ENCODE measurements around the gene ATG16L1.
"Not testable (repeated sequence)": the region's sequence is repeated elsewhere in the genome, so short reads cannot be mapped to it uniquely, and the experiment has no call there.

Gene ATG16L1

DNA sequence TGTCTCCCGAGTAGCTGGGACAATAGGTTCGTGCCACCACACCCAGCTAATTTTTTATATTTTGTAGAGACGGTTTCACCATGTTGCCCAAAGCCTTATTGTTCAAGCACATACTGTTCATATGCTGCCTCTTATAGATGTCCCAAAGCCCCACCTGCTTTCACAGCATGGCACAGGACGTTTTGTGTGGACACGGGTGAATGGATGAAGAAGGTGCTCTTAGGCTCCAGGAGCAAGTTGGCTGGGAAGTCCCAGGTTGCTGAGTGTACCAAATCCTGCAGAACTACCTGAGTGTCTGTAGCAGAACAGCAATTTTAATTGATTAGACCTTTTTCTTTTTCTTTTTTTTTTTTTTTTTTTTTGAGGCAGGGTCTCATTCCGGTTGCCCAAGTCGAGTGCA is 45.6 kb downstream of the ATG16L1 start:
- no peak for DNase-seq

DNA sequence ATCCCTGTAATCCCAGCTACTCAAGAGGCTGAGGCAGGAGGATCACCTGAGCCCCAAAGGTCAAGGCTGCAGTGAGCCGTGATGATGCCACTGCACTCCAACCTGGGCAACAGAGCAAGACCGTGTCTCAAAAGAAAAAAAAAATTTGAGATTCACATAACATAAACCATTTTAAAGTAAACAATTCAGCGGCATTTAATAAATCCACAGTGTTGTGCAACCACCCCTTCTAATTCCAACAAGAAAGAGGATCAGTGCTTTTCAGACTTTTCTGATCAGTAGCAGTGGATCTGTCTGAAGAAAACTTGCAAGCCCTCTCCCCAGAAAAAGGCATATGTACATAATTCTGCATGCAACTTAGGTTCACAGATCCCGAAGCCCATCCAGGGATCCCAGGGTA is 48.9 kb downstream of the ATG16L1 start:
- DNase-seq: no peak

DNA sequence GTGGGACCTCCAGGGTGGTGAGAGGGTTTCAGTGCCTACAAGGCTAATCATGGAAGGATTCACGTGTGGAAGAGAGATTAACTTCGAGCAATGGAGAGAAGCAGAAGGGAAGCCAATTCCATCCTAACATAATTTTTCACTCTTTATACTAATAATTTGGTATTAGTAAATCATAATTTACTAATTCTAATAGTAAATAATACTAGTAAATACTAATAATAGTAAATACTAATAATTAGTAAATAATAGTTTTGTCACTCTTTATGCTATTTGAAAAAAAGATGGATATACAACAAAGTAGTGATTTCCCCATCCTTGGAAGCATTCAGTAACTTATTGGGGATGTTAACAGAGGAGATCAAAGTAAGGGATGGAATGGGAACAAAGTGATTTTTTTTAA is 49.8 kb downstream of the ATG16L1 start:
- no peak for DNase-seq

DNA sequence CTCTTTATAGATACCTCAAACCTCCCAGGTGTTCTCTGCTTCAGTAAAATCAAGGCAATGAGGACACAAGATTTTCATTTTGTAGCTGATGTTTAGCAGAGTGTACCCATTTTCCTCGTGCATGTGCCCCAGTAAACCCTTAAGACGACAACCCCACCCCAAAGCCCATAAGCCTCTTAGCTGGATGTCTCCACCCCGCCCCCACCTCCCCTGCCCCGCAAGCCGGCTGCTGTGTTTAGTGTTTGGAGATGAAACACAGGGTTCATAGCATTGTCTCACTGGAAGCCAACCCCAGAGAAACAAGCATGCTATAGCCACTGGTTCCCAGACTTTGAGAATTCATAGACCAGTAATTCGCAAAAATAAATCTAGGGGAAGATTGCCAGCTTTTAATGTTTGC is 50.3 kb downstream of the ATG16L1 start:
- DNase-seq: no peak

DNA sequence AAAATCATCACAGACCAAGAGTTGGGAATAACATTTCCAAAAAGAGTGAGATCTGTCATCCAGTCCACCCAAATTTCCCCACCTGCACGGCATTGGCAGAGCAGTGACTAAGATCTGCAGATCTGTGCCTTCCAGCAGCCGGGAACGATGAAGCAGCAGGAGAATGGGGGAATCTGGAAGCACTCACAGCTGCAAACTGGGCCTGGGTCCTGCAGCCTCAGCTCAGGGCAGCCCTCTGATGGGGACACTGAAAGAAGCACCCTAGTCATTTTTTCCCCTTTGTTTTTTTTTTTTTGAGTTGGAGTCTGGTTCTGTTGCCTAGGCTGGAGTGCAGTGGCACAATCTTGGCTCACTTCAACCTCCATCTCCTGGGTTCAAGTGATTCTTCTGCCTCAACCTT is 51.8 kb downstream of the ATG16L1 start:
- no peak for DNase-seq

DNA sequence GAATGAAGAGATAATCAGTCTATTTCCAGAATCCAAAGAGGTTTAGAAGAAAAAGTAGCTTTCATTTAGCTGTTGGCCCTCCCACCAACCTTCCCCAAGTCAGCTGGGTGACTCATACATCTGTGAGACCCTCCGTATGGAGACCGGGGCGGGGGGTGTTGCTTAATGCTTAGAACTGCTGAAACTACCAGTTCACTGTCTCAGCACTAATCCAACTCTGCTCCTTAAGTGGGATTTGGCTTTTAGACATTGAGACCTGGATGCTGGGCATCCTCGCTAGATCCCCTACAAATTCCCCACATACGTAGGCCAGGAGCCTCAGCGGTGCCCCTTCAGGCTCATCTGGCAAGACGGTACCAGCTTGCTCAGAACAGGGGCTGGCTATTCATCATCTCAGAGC is 56.1 kb downstream of the ATG16L1 start, which contains the start of gene SAG:
SAG (plus strand) TSS at position 252 of the 400 bp plus-strand sequence. CDS start 1,374 bp downstream, outside the sequence.
- no peak for DNase-seq

DNA sequence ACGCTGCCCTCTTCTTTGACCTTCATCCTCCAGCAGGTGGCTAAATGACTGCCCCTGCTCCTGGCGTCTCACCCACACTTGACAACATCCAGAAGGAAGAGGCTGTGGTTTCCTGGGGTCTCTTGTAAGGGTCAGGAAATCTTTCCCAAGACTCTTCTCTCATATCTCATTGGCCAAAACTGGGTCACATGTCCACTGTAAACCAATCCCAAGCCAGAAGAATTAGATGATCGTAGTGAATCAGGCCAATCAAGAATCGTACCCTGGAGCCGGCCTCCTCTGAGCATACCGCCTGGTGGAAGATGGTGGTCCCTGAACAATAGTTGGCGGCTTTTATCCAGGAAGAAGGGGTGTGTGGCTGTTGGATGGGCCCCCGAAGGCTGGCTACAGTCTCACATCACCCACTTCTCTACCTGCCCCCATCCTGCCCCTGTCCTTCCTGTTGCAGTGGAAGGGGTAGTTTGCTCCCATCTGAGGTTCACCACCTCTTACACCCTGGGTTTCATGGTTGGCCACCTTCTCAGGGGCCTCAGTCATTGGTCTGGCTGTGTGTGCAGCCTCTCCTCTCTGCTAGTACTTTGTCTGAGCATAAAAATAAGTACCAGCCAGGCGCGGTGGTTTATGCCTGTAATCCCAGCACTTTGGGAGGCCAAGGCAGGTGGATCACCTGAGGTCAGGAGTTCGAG is 59.9 kb downstream of the ATG16L1 start:
- DNase-seq: no peak

DNA sequence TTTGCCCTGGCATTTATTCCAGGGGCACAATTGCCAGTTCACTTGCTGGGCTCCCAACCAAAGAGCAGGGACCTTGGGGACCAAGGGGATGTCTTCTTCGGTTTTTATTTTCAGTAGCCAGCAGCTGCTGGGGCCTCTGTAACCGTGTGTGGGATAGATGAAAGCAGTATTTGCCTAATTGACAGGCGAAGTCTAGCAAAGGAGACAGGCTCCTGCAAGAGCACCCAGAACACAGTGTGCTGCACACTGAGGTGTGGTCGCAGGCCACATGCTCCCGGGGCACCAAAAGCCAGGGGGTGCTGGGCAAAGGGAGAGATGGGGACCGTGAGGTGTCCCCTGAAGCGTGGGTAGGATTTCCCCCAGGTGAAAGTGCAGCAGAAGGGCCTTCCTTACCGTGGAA is 61.4 kb downstream of the ATG16L1 start:
- DNase-seq: no peak

DNA sequence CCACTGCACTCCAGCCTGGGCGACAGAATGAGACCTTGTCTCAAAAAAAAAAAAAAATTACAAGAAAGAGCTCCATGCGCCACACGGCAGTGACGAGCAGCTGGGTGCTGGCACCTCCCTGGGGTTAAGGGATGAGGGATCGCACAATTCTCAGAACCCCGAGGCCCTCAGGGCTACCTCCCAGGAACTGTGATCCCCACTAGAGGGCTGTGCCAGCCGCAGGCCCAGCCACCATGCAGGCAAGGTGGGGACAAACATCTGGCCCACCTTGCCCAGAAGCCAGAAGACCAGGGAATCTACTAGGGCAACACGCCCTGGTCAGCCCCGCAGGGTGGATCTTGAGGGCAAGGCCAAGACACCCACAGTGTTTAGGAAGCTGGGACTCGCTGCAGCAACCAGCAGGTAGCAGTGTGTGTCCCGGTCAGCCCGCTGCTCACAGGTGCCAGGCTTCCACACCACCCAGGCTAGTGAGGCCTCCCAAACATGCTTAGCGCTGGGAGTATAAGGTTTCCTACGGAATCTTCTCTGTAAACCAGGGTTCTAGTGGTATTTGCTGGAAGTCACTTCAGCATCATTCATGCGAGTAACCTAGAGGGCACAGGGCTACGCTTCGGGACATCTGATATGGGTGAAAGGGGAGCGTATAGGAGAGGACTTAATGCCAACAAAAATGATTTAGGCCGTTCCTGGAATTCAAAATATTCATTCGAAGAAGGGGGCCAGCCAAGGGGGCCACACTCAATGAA is 62.9 kb downstream of the ATG16L1 start:
- no peak for DNase-seq

DNA sequence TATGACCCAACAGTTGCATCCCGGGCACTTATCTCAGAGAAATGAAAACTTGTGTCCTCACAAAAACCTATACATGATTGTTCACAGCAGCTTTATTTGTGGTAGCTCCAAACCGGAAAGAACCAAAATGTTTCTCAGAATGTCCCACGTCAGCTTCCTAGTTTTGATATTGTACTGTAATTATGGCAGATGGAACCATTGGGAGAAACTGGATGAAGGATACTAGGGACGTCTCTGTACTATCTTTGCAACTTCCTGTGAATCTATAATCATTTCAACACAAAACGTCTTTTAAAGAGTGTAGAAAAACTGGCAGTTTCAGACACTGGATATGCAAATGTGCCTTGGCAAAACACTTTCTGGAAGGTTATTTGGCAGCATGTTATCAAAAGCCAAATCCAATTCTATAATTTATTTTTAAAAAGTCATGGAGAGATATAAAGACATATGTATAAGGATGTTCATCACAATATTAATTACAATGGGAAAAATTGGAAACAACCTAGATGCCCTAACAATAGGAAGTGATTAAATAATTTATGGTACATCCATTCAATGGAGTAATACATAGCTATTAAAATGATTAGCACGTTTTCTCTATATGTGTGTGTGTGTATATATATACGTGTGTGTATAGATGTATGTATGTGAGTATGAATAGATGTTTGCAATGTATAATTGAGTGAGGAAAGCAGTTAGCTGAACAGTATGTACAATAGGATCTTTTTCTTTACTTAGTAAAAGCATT is 65.9 kb downstream of the ATG16L1 start:
- no peak for DNase-seq

DNA sequence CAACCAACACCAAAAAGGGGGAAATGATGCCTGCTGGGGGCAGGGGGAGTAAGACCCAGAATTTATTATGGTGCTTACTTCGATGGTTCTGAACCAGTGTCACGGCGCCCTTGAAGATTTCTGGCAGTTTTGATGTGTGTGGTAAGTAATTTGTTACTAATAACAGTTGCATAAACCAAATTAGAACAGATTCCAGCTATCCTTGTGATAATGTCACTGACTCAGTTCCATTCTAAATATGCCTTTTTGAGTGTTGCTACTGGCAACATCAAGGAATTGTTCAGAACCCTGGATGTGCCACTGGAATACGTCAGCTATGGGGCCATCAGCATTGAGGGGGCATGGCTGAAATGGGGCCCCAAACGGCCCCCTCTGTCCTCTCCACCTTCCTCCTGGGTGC is 67.8 kb downstream of the ATG16L1 start:
- DNase-seq: no peak

DNA sequence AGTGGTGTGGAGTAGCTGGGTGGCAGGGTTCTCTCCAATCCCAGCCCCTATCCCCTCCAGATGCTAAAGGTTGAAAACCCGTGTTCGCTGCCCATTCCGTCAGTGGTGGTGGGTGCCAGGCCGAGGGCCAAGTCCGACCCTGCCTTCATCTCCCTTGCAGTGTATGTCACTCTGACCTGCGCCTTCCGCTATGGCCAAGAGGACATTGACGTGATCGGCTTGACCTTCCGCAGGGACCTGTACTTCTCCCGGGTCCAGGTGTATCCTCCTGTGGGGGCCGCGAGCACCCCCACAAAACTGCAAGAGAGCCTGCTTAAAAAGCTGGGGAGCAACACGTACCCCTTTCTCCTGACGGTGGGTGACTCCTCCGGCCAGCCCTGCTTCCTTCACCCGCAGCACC is 69.0 kb downstream of the ATG16L1 start:
- DNase-seq: no peak

DNA sequence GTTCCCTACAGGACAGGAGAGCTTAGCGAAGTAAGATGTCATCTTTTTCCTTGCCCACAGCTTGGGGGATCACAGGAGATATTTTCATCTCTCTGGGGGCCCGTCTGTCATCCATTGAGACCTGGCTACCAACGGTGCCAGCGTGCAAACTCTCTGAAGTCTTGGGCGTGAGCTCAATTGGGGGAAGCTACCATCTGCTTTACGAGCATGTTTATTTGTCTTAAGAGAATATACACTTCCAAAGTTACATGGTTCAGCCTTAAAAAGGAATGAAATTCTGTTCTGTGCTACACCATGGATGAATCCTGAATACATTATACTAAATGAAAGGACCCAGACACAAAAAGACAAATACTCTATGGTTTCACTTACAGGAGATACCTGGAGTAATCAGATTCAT is 69.7 kb downstream of the ATG16L1 start:
- DNase-seq: no peak

DNA sequence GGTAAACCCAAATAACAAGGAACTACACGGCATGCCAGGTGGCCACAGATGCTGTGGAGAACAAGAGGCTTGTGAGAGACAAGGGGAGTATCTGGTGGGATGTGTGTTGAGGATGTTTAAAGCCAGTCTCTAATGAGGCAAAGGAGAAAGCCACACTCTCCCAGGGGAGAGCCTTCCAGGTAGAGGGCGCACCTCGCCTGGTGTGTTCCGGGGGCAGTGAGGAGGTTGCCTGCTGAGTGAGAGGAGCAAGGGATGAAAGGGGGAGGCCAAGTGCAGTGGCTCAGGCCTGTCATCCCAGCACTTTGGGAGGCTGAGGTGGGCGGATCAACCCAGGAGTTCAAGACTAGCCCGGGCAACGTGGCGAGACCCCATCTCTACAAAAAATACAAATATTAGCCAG is 72.4 kb downstream of the ATG16L1 start:
- no peak for DNase-seq

DNA sequence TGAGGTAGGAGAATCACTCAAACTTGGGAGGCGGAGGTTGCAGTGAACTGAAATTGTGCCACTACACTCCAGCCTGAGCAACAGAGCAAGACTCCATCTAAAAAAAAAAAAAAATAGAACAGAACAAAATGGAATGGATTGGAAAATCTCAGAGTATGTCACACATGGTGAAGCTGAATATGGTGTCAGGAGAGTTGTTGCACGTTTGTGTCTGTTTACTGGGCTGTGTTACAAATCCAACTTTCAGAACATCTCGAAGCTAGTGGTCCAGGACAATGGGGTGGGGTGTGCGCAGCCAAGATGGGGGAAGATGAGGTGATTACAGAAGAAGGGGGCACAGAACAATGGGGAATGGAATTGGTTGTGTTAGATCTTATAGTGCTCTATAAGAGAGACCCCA is 73.8 kb downstream of the ATG16L1 start:
- no peak for DNase-seq

DNA sequence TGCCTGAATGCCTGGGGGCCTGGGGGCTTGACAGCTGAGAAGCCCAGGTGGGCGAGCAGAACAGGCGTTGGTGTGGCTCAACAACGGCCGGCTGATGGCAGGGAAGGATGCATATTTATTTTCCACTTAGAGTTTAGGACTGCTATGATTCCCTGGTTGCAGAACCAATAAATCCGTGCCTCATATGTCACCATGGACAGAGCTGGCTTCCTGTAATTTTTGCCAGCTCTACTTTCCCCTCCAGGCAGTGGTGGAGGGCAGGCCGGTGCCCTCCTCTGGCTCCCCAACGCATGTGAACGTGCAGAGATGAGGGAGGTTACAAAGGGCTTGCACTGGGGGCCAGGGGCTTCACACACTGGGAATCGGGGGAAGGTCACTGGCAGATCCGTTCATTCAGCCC is 74.3 kb downstream of the ATG16L1 start:
- DNase-seq: no peak

DNA sequence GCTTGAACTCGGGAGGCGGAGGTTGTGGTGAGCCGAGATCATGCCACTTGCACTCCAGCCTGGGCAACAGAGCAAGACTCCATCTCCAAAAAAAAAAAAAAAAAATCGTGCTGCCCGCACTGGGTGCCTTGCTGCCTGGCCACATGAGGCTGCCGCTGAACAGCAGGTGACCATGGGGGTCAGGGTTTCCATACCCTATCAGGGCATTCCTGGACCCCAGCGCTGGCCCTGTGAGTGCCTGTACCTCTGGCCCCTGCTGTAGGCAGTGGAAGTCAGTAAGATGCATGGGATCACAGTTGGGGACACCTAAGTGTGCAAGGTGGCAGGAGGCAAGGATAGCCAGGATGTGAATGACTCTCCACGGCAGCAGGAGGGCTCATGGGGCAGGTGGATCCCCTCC is 75.0 kb downstream of the ATG16L1 start:
- no peak for DNase-seq

DNA sequence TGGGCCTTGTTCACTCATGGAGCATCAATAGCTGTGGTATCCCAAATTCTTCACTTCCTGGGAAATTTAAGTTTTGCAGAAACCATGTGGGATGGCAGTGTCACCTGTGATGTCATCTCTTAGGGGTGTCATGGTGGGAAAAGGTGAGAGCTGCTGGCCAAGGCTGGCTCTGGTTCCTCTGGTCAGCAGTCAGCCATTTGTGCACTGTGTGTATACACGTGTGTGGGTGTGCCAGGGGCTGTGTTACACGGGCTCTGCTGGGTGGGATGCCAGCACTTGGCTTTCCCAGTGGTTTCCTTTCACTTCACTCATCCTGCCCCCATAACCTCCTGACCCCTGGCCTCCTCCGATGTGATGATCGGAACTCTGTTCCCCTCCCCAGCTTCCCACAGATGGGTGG is 77.4 kb downstream of the ATG16L1 start:
- no peak for DNase-seq

DNA sequence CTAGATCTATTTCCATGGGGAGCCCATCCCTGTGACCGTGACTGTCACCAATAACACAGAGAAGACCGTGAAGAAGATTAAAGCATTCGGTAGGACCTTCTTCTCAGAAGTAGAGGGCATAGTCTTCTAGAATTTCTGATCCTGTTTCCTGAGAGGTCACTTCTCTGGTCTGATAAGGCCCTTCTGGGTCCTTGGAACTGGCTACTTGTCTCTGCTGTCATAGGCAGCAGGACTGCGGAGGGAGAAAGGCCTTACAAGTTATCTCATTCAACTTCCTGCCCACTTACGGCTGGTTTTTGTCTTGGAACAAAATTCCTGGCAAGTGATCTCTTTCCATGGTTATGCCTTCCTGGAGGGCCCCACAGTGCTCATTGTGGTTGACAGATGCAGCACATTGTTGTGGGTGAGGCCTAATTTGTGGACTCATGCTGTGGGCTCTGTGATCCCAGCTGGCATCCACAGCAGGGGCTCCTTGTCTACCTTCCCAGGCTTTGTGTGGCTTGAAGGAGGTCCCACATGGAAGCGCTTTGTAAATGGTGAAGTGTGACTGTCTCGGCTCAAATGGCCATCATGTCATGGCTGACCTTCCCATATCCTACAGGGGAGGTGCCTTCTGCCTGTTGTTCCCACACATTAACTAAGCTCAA is 78.1 kb downstream of the ATG16L1 start:
- peak; percentile 54 for DNase-seq

DNA sequence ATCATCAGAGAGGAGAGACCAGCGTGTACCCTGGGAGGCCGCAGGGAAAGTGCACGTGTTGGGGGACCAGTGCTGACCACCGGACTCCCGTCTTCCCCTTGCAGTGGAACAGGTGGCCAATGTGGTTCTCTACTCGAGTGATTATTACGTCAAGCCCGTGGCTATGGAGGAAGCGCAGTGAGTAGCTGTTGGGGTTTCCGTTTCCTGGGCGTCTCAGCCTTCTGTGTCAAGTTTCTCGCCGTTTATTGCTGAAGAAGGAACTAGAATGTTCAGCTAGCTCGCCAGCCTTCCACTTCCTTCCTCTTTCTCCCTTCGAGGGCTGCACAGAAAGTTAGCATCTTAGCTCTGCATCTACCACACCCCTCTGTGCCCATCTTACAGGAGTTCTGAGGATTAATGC is 80.1 kb downstream of the ATG16L1 start:
- no peak for DNase-seq

DNA sequence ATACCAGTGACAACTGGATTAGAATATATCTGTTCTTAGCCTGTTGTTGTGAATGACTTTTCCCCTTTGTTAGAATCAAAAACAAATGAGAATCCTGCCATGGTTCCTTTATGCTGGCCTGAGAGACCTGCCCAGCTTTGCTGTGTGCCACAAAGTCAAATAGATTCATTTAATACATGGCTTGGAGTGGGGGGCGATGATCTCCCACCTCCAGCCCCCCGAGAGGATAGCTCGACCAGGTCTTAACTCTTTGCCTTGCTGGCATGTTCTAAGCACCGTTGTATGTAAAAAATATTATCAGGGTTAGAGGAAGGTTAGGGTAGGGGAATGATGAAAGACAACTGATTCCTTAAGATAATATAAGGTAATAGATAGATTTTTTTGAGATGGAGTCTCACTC is 80.7 kb downstream of the ATG16L1 start:
- no peak for DNase-seq

DNA sequence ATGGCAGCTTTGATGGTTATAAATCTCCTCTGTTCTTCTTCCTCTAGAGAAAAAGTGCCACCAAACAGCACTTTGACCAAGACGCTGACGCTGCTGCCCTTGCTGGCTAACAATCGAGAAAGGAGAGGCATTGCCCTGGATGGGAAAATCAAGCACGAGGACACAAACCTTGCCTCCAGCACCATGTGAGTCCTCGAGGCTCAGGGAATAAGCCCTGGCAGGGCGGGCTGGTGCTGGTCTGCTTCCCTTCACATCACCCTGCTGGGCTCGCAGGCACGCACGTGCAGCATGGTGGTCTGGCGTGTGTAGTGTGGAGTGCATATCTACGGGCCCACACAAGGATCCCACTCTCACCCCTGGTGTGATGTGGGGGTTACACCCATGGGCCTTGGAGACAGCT is 83.4 kb downstream of the ATG16L1 start:
- DNase-seq: no peak

DNA sequence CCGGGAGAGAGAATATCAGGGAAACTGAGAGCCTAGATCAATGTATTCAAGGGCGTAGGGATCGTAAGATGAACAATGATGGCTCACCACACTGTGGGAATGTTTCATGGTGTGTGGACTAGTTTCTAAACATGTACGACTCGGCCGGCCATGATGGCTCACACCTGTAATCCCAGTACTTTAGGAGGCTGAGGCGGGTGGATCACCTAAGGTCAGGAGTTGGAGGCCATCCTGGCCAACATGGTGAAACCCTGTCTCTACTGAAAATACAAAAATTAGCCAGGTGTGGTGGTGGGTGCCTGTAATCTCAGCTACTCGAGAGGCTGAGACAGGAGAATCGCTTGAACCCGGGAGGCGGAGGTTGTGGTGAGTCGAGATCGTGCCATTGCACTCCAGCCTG is 84.6 kb downstream of the ATG16L1 start:
- DNase-seq: not testable (repeated sequence)

All from fibroblast of skin of back (primary cell).